Activated CD8-positive, alpha-beta T cell treated with anti-CD3 and anti-CD28 coated beads for 36 hours (primary cell): Measurements from ENCODE around the gene LRTM2. TPM values are rescaled to one million over a fixed set of nuclear protein-coding genes. Genes with fewer than 3 reads are reported as not detected.

Experiments used
- ATAC-seq: fragments of 200-7000 bp; cut with Tn5 transposase; one replicate; pipeline ENCODE4 v1.10.0; 2021; ENCODE audit warnings: mild to moderate bottlenecking, moderate library complexity
- CTCF ChIA-PET: fragments of 350-600 bp; sonication (Branson Sonifier 250); formaldehyde crosslinking; loops from one replicate; lab custom pipeline; 2021; ENCODE audit warnings: antibody characterized with exemption; lab: Charles Lee
- POLR2A ChIA-PET: fragments of 350-600 bp; sonication (Branson Sonifier 250); formaldehyde crosslinking; loops from one replicate; lab custom pipeline; 2021; ENCODE audit warnings: antibody characterized with exemption; lab: Charles Lee
- DNase-seq: peaks from one replicate; pipeline ENCODE4 v3.0.0-alpha.2; 2020
- H3K27ac Mint-ChIP-seq: one replicate; pipeline ENCODE4 v1.8.0; 2021; ENCODE audit warnings: mild to moderate bottlenecking, mixed read lengths
- H3K27me3 Mint-ChIP-seq: one replicate; pipeline ENCODE4 v1.8.0; 2021; ENCODE audit warnings: mixed read lengths
- H3K36me3 Mint-ChIP-seq: one replicate; pipeline ENCODE4 v1.8.0; 2021; ENCODE audit warnings: low read depth, mixed read lengths
- H3K4me1 Mint-ChIP-seq: one replicate; pipeline ENCODE4 v1.8.0; 2021; ENCODE audit warnings: low read depth, mixed read lengths
- H3K4me3 Mint-ChIP-seq: one replicate; pipeline ENCODE4 v1.8.0; 2021; ENCODE audit warnings: mild to moderate bottlenecking, moderate library complexity, mixed read lengths
- H3K9me3 Mint-ChIP-seq: one replicate; pipeline ENCODE4 v1.8.0; 2021; ENCODE audit warnings: mixed read lengths
- intact Hi-C: fragments of 100-400 bp; cut with micrococcal nuclease; formaldehyde crosslinking; loops from one replicate; pipeline ENCODE4 v1.10.0; 2022
- total RNA-seq, 2 experiments: library from RNA; stranded (reverse); gene quantifications; one replicate each; pipeline ENCODE4 v1.2.3, GENCODE V29; 2021
- TF ChIP-seq, protein P1 (sequence below): fragments of 200-600 bp; IDR thresholded peaks from one replicate; pipeline ENCODE4 v1.8.0; 2022; ENCODE audit warnings: antibody characterized with exemption, mild to moderate bottlenecking

LRTM2 gene
- total RNA-seq, 2 experiments from 2014 or later, result not detected

DNA sequence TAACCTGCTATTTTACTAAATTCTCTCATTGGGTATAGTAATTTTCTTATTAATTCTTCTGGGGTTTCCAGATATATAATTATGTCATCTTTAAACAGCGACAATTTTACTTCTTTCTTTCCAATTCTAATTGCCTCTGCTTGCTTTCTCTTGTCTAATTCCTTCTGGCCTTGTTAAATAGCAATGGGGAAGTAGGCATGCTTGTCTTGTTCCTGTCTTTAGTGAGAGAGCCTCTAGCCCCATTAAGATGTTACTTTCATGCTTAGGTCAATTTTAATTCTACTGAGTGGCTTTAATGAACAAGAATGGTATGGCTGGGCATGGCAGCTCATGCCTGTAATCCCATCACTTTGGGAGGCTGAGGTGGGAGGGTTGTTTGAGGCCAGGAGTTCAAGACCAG is 31.7 kb downstream of the LRTM2 start:
- Mint-ChIP-seq H3K27me3 (no peaks in the 10 kb centered on the region), H3K36me3 (no peaks in the 10 kb centered on the region), H3K9me3 (no peaks in the 10 kb centered on the region), H3K27ac (no peak overlapping the region), H3K4me1 (peaks cover 6% of the 10 kb centered on the region), H3K4me3 (no peak overlapping the region)
- ChIA-PET POLR2A (no interaction called here), CTCF (no interaction called here)
- DNase-seq (no peak), ATAC-seq (no peak)
- intact Hi-C loops, result no loop called here
- TF ChIP-seq, protein P1, sequence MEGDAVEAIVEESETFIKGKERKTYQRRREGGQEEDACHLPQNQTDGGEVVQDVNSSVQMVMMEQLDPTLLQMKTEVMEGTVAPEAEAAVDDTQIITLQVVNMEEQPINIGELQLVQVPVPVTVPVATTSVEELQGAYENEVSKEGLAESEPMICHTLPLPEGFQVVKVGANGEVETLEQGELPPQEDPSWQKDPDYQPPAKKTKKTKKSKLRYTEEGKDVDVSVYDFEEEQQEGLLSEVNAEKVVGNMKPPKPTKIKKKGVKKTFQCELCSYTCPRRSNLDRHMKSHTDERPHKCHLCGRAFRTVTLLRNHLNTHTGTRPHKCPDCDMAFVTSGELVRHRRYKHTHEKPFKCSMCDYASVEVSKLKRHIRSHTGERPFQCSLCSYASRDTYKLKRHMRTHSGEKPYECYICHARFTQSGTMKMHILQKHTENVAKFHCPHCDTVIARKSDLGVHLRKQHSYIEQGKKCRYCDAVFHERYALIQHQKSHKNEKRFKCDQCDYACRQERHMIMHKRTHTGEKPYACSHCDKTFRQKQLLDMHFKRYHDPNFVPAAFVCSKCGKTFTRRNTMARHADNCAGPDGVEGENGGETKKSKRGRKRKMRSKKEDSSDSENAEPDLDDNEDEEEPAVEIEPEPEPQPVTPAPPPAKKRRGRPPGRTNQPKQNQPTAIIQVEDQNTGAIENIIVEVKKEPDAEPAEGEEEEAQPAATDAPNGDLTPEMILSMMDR, result no peak

DNA sequence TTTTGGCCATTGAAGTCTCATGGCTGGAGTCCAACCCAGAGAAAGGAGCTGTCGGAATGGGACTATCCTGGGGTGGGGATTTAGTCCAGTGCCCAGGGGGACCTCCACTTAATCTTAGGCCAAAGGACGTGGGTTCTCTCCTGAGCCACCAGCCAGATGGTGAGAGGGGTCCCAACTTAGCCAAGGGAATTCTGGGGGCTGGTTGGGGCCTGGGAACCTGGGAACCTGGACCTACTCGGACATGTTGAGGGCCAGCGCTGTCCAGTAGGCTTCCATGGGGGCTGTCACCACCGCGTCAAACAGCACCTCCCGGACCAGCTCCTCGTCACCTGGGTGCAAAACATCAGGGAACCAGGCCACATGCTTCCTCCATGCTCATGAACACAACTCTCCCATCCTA is 33.4 kb downstream of the LRTM2 start:
- intact Hi-C loops, result no loop called here
- CTCF ChIA-PET, result no interaction called here
- no peaks in the 10 kb centered on the region for H3K27me3 Mint-ChIP-seq
- H3K4me3 Mint-ChIP-seq, result no peak overlapping the region
- no peaks in the 10 kb centered on the region for H3K36me3 Mint-ChIP-seq
- H3K4me1 Mint-ChIP-seq, result peaks cover 6% of the 10 kb centered on the region
- ATAC-seq (no peak), DNase-seq (no peak)
- TF ChIP-seq, protein P1, result no peak
- H3K9me3 Mint-ChIP-seq, result no peaks in the 10 kb centered on the region
- POLR2A ChIA-PET, result no interaction called here
- H3K27ac Mint-ChIP-seq, result no peak overlapping the region

DNA sequence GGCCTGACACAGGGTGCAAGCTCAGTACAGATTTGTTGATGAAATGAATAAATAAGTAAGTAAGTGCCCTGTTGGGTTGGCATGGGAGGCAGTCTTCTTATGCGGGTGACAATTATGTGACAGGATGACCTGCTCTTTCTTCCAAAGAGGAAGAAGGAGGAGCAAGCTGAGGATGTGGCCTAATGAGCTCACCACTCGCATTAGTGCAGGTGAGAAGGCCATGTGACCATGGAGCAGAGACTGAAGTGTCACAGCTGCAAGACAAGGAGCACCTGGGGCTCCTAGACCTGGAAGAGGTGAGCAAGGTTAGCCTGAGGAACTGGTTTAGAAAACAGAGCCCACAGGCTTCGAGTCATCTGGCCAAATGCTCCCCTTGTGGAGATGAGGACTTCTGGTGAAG is 34.9 kb downstream of the LRTM2 start:
- CTCF ChIA-PET, result no interaction called here

DNA sequence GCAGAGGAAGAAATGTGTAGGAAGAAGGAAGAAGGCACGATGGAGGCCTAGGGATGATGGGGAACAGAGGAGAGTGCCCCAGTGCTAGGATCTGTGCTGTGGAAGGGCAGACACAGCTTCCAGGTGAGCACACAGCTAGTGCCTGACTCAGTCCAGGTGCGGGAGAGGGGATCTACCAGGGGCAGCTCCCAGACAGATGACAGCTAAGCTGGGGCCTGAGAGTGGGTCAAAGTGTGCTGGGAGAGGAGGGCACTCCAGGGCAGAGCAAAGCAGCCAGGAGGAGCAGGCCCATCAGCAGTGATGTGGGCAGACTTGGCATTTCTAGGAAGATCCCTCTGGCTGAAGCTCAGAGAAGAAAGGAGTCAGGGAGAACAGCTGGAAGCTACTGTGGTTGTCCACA is 36.7 kb downstream of the LRTM2 start:
- Mint-ChIP-seq H3K27ac (no peak overlapping the region), H3K4me1 (no peaks in the 10 kb centered on the region), H3K9me3 (no peaks in the 10 kb centered on the region), H3K4me3 (no peak overlapping the region), H3K27me3 (no peaks in the 10 kb centered on the region), H3K36me3 (no peaks in the 10 kb centered on the region)
- ChIA-PET CTCF (no interaction called here), POLR2A (no interaction called here)
- no peak for DNase-seq
- intact Hi-C loops, result no loop called here
- ATAC-seq, result no peak
- TF ChIP-seq, protein P1, result no peak

More for the DNA sequence above, 34.9 kb downstream of the LRTM2 start:
- intact Hi-C loops, result no loop called here
- H3K27me3 Mint-ChIP-seq, result no peaks in the 10 kb centered on the region
- H3K9me3 Mint-ChIP-seq, result no peaks in the 10 kb centered on the region
- no peaks in the 10 kb centered on the region for H3K36me3 Mint-ChIP-seq
- H3K27ac Mint-ChIP-seq, result no peak overlapping the region
- no peak for ATAC-seq
- no peak for DNase-seq
- POLR2A ChIA-PET, result no interaction called here
- no peak overlapping the region for H3K4me3 Mint-ChIP-seq
- peaks cover 6% of the 10 kb centered on the region for H3K4me1 Mint-ChIP-seq
- TF ChIP-seq, protein P1, result no peak

DNA sequence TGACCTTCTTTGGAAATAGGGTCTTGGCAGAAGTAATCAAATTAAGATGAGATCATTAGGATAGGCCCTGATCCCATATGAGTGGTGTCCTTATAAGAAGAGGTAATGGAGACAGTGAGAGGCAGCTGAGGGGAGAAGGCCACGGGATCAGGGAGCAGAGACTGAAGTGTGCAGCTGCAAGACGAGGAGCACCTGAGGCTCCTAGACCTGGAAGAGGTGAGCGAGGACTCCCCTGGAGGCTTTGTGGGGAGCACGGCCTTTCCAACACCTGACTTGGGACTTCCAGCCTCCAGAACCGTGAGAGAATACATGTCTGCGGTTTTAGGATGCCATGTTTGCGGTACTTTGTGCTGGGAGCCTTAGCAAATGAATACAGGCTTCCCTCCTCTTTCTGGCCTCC is 37.5 kb downstream of the LRTM2 start:
- no peak for ATAC-seq
- ChIA-PET CTCF (no interaction called here), POLR2A (no interaction called here)
- TF ChIP-seq, protein P1, result no peak
- Mint-ChIP-seq H3K27ac (no peak overlapping the region), H3K4me1 (no peaks in the 10 kb centered on the region), H3K4me3 (no peak overlapping the region), H3K36me3 (no peaks in the 10 kb centered on the region), H3K9me3 (no peaks in the 10 kb centered on the region), H3K27me3 (no peaks in the 10 kb centered on the region)
- DNase-seq, result no peak
- intact Hi-C loops, result no loop called here
